Breast epithelium (tissue), 4 donors: ENCODE measurements around the gene PCA3. TPM values are rescaled to one million over a fixed set of nuclear protein-coding genes. Genes with fewer than 3 reads are reported as not detected.

ENCODE experiments used
- DNase-seq, 2 donors: peaks; one replicate each; pipeline ENCODE4 v3.0.0-alpha.2; 2019; ENCODE audit warnings: low spot score in 2 of 2
- H3K27ac ChIP-seq, 2 donors: fragments of 200-600 bp; sonication (generic) in 1 of 2; one replicate each; pipeline ENCODE4 v1.5.1; 2016 to 2019; ENCODE audit warnings: mild to moderate bottlenecking in 1 of 2
- H3K27me3 ChIP-seq, 2 donors: fragments of 200-600 bp; sonication (generic) in 1 of 2; one replicate each; pipeline versions ENCODE4 v1.5.1 to v1.6.0; 2017 to 2019; ENCODE audit warnings: control low read depth in 1 of 2, mild to moderate bottlenecking in 1 of 2
- H3K36me3 ChIP-seq: fragments of 200-600 bp; one replicate; pipeline ENCODE4 v1.5.1; 2019
- H3K4me1 ChIP-seq, 2 donors: fragments of 200-600 bp; sonication (generic); one replicate each; pipeline ENCODE4 v1.5.1; 2016 to 2019; ENCODE audit warnings: control low read depth in 1 of 2
- H3K4me3 ChIP-seq, 3 donors: fragments of 200-600 bp; sonication (generic); 1 replicate in 2 of 3; 2 replicates in 1 of 3; pipeline ENCODE4 v1.5.1; 2016 to 2019; ENCODE audit warnings: mild to moderate bottlenecking in 3 of 3, moderate library complexity in 2 of 3
- H3K9me3 ChIP-seq, 2 donors: fragments of 200-600 bp; sonication (generic) in 1 of 2; one replicate each; pipeline ENCODE4 v1.5.1; 2016 to 2019; ENCODE audit warnings: control low read depth in 1 of 2
- CTCF ChIP-seq, 3 donors: fragments of 450-650 bp; IDR thresholded peaks; one replicate each; pipeline ENCODE4 v1.5.1; 2016 to 2017; ENCODE audit warnings: antibody characterized with exemption in 3 of 3, mild to moderate bottlenecking in 3 of 3, moderate library complexity in 3 of 3
- POLR2A ChIP-seq: fragments of 450-650 bp; IDR thresholded peaks from one replicate; pipeline ENCODE4 v1.6.1; 2016; ENCODE audit warnings: antibody characterized with exemption, mild to moderate bottlenecking, moderate library complexity
- POLR2AphosphoS5 ChIP-seq, 3 donors: sonication (generic); formaldehyde crosslinking; IDR thresholded peaks; one replicate each; pipeline ENCODE4 v1.6.1; 2017; ENCODE audit warnings: antibody characterized with exemption in 3 of 3
- intact Hi-C: fragments of 100-400 bp; cut with DNase I; formaldehyde crosslinking; loops from one replicate; pipeline ENCODE4 v1.15.1; 2023; ENCODE audit warnings: low total_unique reads
- total RNA-seq, 3 donors: library from RNA; depleted of rRNA; stranded (reverse); fragments of >200 nt; gene quantifications; one replicate each; pipeline ENCODE4 v1.1.0, GENCODE V29; 2016

PCA3 gene
- total RNA-seq, 3 donors from 2014 or later = 0.16 to 0.44 TPM; not detected in 1

GRCh38 chr9:76803083-76803482, 38.8 kb downstream of the PCA3 start:
- no peaks in the 10 kb centered on the region for H3K9me3 ChIP-seq
- intact Hi-C loops = no loop called here
- no peaks in the 10 kb centered on the region for H3K4me1 ChIP-seq
- no peak overlapping the region for H3K27ac ChIP-seq
- no peak for TF ChIP-seq POLR2AphosphoS5 (IDR thresholded peaks at IDR 0.05)
- TF ChIP-seq CTCF (IDR thresholded peaks at IDR 0.05) = no peak
- no peak for TF ChIP-seq POLR2A
- no peak overlapping the region for H3K4me3 ChIP-seq
- no peak for DNase-seq
- H3K27me3 ChIP-seq = no peaks in the 10 kb centered on the region
- no peaks in the 10 kb centered on the region for H3K36me3 ChIP-seq

GRCh38 chr9:76803762-76804161, 39.5 kb downstream of the PCA3 start:
- intact Hi-C loops = no loop called here

GRCh38 chr9:76808636-76809035, 44.4 kb downstream of the PCA3 start:
- no peaks in the 10 kb centered on the region for H3K4me1 ChIP-seq
- no peaks in the 10 kb centered on the region for H3K27me3 ChIP-seq
- intact Hi-C loops = no loop called here
- H3K27ac ChIP-seq = no peak overlapping the region
- TF ChIP-seq CTCF (IDR thresholded peaks at IDR 0.05) (no peak), POLR2AphosphoS5 (IDR thresholded peaks at IDR 0.05) (no peak), POLR2A (no peak)
- no peaks in the 10 kb centered on the region for H3K9me3 ChIP-seq
- no peak overlapping the region for H3K4me3 ChIP-seq
- DNase-seq = no peak
- no peaks in the 10 kb centered on the region for H3K36me3 ChIP-seq

More at GRCh38 chr9:76803762-76804161, 39.5 kb downstream of the PCA3 start:
- Histone ChIP-seq H3K27ac (no peak overlapping the region), H3K4me3 (no peak overlapping the region), H3K27me3 (no peaks in the 10 kb centered on the region), H3K9me3 (no peaks in the 10 kb centered on the region), H3K36me3 (no peaks in the 10 kb centered on the region), H3K4me1 (no peaks in the 10 kb centered on the region)
- no peak for DNase-seq
- no peak for TF ChIP-seq POLR2A
- no peak for TF ChIP-seq POLR2AphosphoS5 (IDR thresholded peaks at IDR 0.05)
- no peak for TF ChIP-seq CTCF (IDR thresholded peaks at IDR 0.05)

GRCh38 chr9:76810377-76810957, 46.2 kb downstream of the PCA3 start:
- TF ChIP-seq CTCF (IDR thresholded peaks at IDR 0.05) (peak; percentile 64 to 91 (median 86)), POLR2A (no peak), POLR2AphosphoS5 (IDR thresholded peaks at IDR 0.05) (no peak)
- Histone ChIP-seq H3K27me3 (no peaks in the 10 kb centered on the region), H3K36me3 (no peaks in the 10 kb centered on the region), H3K27ac (no peak overlapping the region), H3K9me3 (no peaks in the 10 kb centered on the region), H3K4me3 (no peak overlapping the region), H3K4me1 (no peaks in the 10 kb centered on the region)
- no peak for DNase-seq
- intact Hi-C loops = no loop called here

- intact Hi-C loops = no loop called here
- H3K4me1 ChIP-seq = no peaks in the 10 kb centered on the region
- H3K36me3 ChIP-seq = no peaks in the 10 kb centered on the region
Measured at GRCh38 chr9:76812591-76812990, 48.4 kb downstream of the PCA3 start.

More at GRCh38 chr9:76812591-76812990, 48.4 kb downstream of the PCA3 start:
- H3K27me3 ChIP-seq = no peaks in the 10 kb centered on the region
- TF ChIP-seq CTCF (IDR thresholded peaks at IDR 0.05) = no peak
- TF ChIP-seq POLR2AphosphoS5 (IDR thresholded peaks at IDR 0.05) = no peak
- H3K4me3 ChIP-seq = no peak overlapping the region
- DNase-seq = no peak
- H3K9me3 ChIP-seq = no peaks in the 10 kb centered on the region
- H3K27ac ChIP-seq = no peak overlapping the region
